HEK293 (cell line): Measurements from ENCODE around the gene ALOXE3.

Experiments
- CTCF ChIA-PET: fragments of 350-600 bp; formaldehyde crosslinking; extraction: SDS; loops from one replicate; lab custom pipeline; 2021; ENCODE audit warnings: antibody characterized with exemption; lab: Yijun Ruan, JAX
- POLR2A ChIA-PET: fragments of 300-600 bp; formaldehyde crosslinking; extraction: SDS; loops from one replicate; lab custom pipeline; 2020; ENCODE audit warnings: antibody characterized with exemption, inconsistent platforms; lab: Yijun Ruan, JAX
- H3K27ac ChIP-seq: fragments of 200-500 bp; sonication (Bioruptor generic); 2 replicates; pipeline ENCODE4 v1.5.1; 2014; ENCODE audit warnings: low read depth, low read length, control low read depth, inconsistent platforms; ENCODE audit errors: extremely low read depth
- H3K36me3 ChIP-seq, 2 experiments: fragments of 200-500 bp in 1 of 2; sonication (Bioruptor generic) in 1 of 2; 1 replicate in 1 of 2; 2 replicates in 1 of 2; pipeline ENCODE4 v1.5.1; 2014 to 2017; ENCODE audit warnings: inconsistent platforms in 2 of 2, low read length in 2 of 2; ENCODE audit not compliant: control insufficient read depth in 2 of 2, insufficient read depth in 1 of 2
- H3K4me1 ChIP-seq: fragments of 200-500 bp; sonication (Bioruptor generic); 2 replicates; pipeline ENCODE4 v1.5.1; 2014; ENCODE audit warnings: mild to moderate bottlenecking, low read length, inconsistent platforms; ENCODE audit not compliant: control insufficient read depth, insufficient read depth
- H3K4me3 ChIP-seq: 2 replicates; pipeline ENCODE4 v1.5.1; 2011; ENCODE audit warnings: low read depth, mild to moderate bottlenecking, control low read depth, low read length, moderate library complexity
- H3K9me3 ChIP-seq: fragments of 200-500 bp; sonication (Bioruptor generic); 2 replicates; pipeline ENCODE4 v1.5.1; 2014; ENCODE audit warnings: low read depth, low read length, inconsistent platforms; ENCODE audit not compliant: control insufficient read depth, insufficient read depth
- EGR2 ChIP-seq: fragments of 450-650 bp; formaldehyde crosslinking; IDR thresholded peaks from 2 replicates; pipeline ENCODE4 v1.5.1; 2016; ENCODE audit warnings: low read depth, missing biosample characterization, missing genetic modification characterization
- GFI1B ChIP-seq: fragments of 450-650 bp; formaldehyde crosslinking; IDR thresholded peaks from 2 replicates; pipeline ENCODE4 v1.5.1; 2016; ENCODE audit warnings: missing biosample characterization, missing genetic modification characterization
- RBAK ChIP-seq: fragments of 450-650 bp; formaldehyde crosslinking; IDR thresholded peaks from 2 replicates; pipeline ENCODE4 v1.5.1; 2016; ENCODE audit warnings: missing biosample characterization, missing genetic modification characterization
- SP3 ChIP-seq: fragments of 450-650 bp; formaldehyde crosslinking; IDR thresholded peaks from 2 replicates; pipeline ENCODE4 v1.5.1; 2016; ENCODE audit warnings: missing biosample characterization, missing genetic modification characterization
- ZBTB1 ChIP-seq: fragments of 450-650 bp; formaldehyde crosslinking; IDR thresholded peaks from 2 replicates; pipeline ENCODE4 v1.5.1; 2016; ENCODE audit warnings: missing biosample characterization, missing genetic modification characterization
- ZFHX2 ChIP-seq: fragments of 450-650 bp; formaldehyde crosslinking; conservative IDR thresholded peaks from 2 replicates; pipeline ENCODE4 v1.5.1; 2016; ENCODE audit warnings: missing biosample characterization, missing genetic modification characterization
- ZFP37 ChIP-seq: fragments of 450-650 bp; formaldehyde crosslinking; IDR thresholded peaks from 2 replicates; pipeline ENCODE4 v1.5.1; 2016; ENCODE audit warnings: missing biosample characterization, missing genetic modification characterization
- ZNF302 ChIP-seq: fragments of 450-650 bp; formaldehyde crosslinking; IDR thresholded peaks from 2 replicates; pipeline ENCODE4 v1.5.1; 2016; ENCODE audit warnings: missing biosample characterization, missing genetic modification characterization, low read depth
- ZNF426 ChIP-seq: fragments of 450-650 bp; formaldehyde crosslinking; IDR thresholded peaks from 2 replicates; pipeline ENCODE4 v1.5.1; 2017; ENCODE audit warnings: missing biosample characterization, missing genetic modification characterization, mild to moderate bottlenecking, inconsistent platforms, moderate library complexity
- ZNF433 ChIP-seq: fragments of 450-650 bp; formaldehyde crosslinking; IDR thresholded peaks from 2 replicates; pipeline ENCODE4 v1.5.1; 2016; ENCODE audit warnings: missing biosample characterization, missing genetic modification characterization, low read depth
- ZNF530 ChIP-seq: fragments of 450-650 bp; formaldehyde crosslinking; IDR thresholded peaks from 2 replicates; pipeline ENCODE4 v1.5.1; 2016; ENCODE audit warnings: low read depth, missing biosample characterization, missing genetic modification characterization
- ZNF600 ChIP-seq: fragments of 450-650 bp; formaldehyde crosslinking; IDR thresholded peaks from 2 replicates; pipeline ENCODE4 v1.5.1; 2016; ENCODE audit warnings: missing biosample characterization, missing genetic modification characterization
- ZNF621 ChIP-seq: fragments of 450-650 bp; formaldehyde crosslinking; IDR thresholded peaks from 2 replicates; pipeline ENCODE4 v1.5.1; 2017; ENCODE audit warnings: missing biosample characterization, missing genetic modification characterization
- ZNF791 ChIP-seq: fragments of 450-650 bp; formaldehyde crosslinking; IDR thresholded peaks from 2 replicates; pipeline ENCODE4 v1.5.1; 2016; ENCODE audit warnings: missing biosample characterization, missing genetic modification characterization
- TF ChIP-seq, protein P1 (sequence below): fragments of 450-650 bp; formaldehyde crosslinking; IDR thresholded peaks from 2 replicates; pipeline ENCODE4 v1.5.1; 2016; ENCODE audit warnings: missing biosample characterization, missing genetic modification characterization, borderline replicate concordance
- TF ChIP-seq, protein P2 (sequence below): fragments of 450-650 bp; formaldehyde crosslinking; IDR thresholded peaks from 2 replicates; pipeline ENCODE4 v1.5.1; 2016; ENCODE audit warnings: missing biosample characterization, missing genetic modification characterization
- TF ChIP-seq, protein P3 (sequence below): fragments of 450-650 bp; formaldehyde crosslinking; conservative IDR thresholded peaks from 2 replicates; pipeline ENCODE4 v1.5.1; 2016; ENCODE audit warnings: low read depth, missing biosample characterization, missing genetic modification characterization

The ALOXE3 gene

DNA sequence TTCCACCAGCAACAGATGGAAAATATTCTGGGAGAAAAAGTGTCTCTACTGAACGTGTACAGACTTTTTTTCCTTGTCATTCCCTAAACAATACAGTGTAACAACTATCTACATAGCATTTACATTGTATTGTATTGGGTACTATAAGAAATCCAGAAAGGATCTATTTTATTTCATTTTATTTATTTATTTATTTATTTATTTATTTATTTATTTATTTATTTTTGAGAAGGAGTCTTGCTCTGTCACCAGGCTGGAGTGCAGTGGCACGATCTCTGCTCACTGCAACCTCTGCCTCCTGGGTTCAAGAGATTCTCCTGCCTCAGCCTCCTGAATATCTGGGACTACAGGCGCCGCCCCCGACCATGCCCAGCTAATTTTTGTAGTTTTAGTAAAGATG, 40.4 kb downstream of the ALOXE3 start (continued):
- TF ChIP-seq ZNF433, result peak; percentile 96
- TF ChIP-seq, protein P1, sequence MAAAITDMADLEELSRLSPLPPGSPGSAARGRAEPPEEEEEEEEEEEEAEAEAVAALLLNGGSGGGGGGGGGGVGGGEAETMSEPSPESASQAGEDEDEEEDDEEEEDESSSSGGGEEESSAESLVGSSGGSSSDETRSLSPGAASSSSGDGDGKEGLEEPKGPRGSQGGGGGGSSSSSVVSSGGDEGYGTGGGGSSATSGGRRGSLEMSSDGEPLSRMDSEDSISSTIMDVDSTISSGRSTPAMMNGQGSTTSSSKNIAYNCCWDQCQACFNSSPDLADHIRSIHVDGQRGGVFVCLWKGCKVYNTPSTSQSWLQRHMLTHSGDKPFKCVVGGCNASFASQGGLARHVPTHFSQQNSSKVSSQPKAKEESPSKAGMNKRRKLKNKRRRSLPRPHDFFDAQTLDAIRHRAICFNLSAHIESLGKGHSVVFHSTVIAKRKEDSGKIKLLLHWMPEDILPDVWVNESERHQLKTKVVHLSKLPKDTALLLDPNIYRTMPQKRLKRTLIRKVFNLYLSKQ (tag by site-specific recombination), result peak; percentile 96; the same call in 1 of the 2 replicates
- TF ChIP-seq ZNF530, result peak; percentile 72; the same call in 1 of the 2 replicates
- peak; percentile 99 for TF ChIP-seq ZNF426 (tag by site-specific recombination)
- peak; percentile 58; the same call in 1 of the 2 replicates for TF ChIP-seq RBAK
- peak; percentile 29; the same call in 1 of the 2 replicates for TF ChIP-seq GFI1B (tag by site-specific recombination)
- TF ChIP-seq, protein P2, sequence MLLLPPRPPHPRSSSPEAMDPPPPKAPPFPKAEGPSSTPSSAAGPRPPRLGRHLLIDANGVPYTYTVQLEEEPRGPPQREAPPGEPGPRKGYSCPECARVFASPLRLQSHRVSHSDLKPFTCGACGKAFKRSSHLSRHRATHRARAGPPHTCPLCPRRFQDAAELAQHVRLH (tag by site-specific recombination), result peak; percentile 78
- TF ChIP-seq ZNF302 (tag by site-specific recombination), result 0 out of 2 replicates have a peak, but pooled peaks have one; percentile 23
- TF ChIP-seq SP3, result peak; percentile 30; the same call in 1 of the 2 replicates
- peak; percentile 92 for TF ChIP-seq ZFP37 (tag by site-specific recombination)
- peak; percentile 59; the same call in 1 of the 2 replicates for TF ChIP-seq ZBTB1 (tag by site-specific recombination)

DNA sequence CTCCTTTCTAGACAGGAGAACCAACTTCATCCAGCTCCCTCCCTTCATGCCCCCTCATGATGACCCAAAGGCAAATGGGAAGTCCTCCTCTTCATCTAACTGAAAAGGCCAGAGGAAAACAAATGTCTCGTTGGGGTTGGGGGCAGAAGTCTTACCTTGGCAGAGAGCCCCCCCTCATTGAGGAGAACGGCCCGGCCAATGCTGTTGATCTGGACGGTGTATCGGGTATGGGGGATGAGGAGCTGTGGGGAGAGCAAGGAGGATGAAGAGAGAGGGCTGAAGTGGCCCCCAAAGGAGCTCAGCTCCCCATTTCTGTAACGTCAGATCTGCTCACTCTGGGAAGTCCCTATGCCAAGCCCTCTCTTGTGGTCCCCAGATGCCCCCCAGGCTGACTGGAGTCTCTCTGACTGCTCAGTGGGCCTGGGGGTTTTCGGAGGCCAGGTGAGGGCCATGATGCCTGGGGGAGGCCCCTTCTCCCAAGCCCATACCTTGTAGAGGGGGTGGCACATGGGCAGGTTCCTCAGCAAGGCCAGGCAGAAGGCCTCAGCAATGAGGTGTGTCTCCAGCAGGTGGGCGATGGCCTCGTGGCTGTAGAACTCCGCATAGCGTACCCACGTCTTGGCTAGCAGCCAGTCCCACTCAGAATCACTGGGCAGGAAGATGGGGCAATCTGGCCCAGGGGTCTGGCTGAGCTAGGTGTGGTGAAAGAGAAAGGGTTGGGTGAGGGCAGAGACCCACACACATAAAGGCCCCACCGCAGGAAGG, 41.6 kb downstream of the ALOXE3 start:
- H3K4me1 ChIP-seq, result peaks cover 7% of the 10 kb centered on the region
- TF ChIP-seq ZNF791 (no peak), EGR2 (tag by site-specific recombination) (0 out of 2 replicates have a peak, but pooled peaks have one; percentile 34), ZNF621 (no peak), ZFHX2 (0 out of 2 replicates have a peak, but pooled peaks have one; percentile 23)
- TF ChIP-seq, all 188 proteins: peak for 2
- Histone ChIP-seq H3K4me3 (no peak overlapping the region), H3K9me3 (no peaks in the 10 kb centered on the region; the same call in 1 of the 2 replicates), H3K36me3 (peaks cover 0 to 3% of the 10 kb centered on the region in 2 experiments; a peak in 1 of 3 replicates), H3K27ac (no peak overlapping the region)
- ChIA-PET CTCF (interaction anchor here (0.6 to 27.3 kb wide), 5 partner anchors 12 to 300 kb away, joined by 3 to 561 read pairs (median 214); partner anchors contain the start of gene ALOX12B), POLR2A (no interaction called here)

GRCh38 chr17:8075574-8076342, 42.6 kb downstream of the ALOXE3 start:
- no peaks in the 10 kb centered on the region for H3K9me3 ChIP-seq
- no peaks in the 10 kb centered on the region for H3K36me3 ChIP-seq
- no peak overlapping the region for H3K4me3 ChIP-seq
- peaks cover 7% of the 10 kb centered on the region for H3K4me1 ChIP-seq
- ChIA-PET CTCF (interaction anchor here (0.6 to 27.3 kb wide), 7 partner anchors 10 to 342 kb away, joined by 3 to 561 read pairs (median 54); partner anchors contain the start of genes ALOX12B and ALOXE3), POLR2A (interaction anchor here (1.2 kb wide), 1 partner anchor 144 kb away, joined by 4 read pairs; the partner anchor contains the start of genes CNTROB and TRAPPC1)
- TF ChIP-seq, protein P3, sequence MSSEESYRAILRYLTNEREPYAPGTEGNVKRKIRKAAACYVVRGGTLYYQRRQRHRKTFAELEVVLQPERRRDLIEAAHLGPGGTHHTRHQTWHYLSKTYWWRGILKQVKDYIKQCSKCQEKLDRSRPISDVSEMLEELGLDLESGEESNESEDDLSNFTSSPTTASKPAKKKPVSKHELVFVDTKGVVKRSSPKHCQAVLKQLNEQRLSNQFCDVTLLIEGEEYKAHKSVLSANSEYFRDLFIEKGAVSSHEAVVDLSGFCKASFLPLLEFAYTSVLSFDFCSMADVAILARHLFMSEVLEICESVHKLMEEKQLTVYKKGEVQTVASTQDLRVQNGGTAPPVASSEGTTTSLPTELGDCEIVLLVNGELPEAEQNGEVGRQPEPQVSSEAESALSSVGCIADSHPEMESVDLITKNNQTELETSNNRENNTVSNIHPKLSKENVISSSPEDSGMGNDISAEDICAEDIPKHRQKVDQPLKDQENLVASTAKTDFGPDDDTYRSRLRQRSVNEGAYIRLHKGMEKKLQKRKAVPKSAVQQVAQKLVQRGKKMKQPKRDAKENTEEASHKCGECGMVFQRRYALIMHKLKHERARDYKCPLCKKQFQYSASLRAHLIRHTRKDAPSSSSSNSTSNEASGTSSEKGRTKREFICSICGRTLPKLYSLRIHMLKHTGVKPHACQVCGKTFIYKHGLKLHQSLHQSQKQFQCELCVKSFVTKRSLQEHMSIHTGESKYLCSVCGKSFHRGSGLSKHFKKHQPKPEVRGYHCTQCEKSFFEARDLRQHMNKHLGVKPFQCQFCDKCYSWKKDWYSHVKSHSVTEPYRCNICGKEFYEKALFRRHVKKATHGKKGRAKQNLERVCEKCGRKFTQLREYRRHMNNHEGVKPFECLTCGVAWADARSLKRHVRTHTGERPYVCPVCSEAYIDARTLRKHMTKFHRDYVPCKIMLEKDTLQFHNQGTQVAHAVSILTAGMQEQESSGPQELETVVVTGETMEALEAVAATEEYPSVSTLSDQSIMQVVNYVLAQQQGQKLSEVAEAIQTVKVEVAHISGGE (tag by site-specific recombination), result no peak
- 0 out of 2 replicates have a peak, but pooled peaks have one; percentile 9 for TF ChIP-seq ZNF600 (tag by site-specific recombination)
- no peak overlapping the region for H3K27ac ChIP-seq
